HG03045 (cell line): ENCODE measurements around the gene SNW1.
A peak's percentile ranks its signal among the peaks of the same experiment; 100 is the strongest.
"Not testable (repeated sequence)": the region's sequence is repeated elsewhere in the genome, so short reads cannot be mapped to it uniquely, and the experiment has no call there.

Experiments
- ATAC-seq: cut with Tn5 transposase; IDR thresholded peaks from one replicate; pipeline ENCODE4 v1.9.1; 2021; ENCODE audit warnings: mild to moderate bottlenecking, moderate library complexity; ENCODE audit not compliant: unreplicated experiment

SNW1 gene

DNA sequence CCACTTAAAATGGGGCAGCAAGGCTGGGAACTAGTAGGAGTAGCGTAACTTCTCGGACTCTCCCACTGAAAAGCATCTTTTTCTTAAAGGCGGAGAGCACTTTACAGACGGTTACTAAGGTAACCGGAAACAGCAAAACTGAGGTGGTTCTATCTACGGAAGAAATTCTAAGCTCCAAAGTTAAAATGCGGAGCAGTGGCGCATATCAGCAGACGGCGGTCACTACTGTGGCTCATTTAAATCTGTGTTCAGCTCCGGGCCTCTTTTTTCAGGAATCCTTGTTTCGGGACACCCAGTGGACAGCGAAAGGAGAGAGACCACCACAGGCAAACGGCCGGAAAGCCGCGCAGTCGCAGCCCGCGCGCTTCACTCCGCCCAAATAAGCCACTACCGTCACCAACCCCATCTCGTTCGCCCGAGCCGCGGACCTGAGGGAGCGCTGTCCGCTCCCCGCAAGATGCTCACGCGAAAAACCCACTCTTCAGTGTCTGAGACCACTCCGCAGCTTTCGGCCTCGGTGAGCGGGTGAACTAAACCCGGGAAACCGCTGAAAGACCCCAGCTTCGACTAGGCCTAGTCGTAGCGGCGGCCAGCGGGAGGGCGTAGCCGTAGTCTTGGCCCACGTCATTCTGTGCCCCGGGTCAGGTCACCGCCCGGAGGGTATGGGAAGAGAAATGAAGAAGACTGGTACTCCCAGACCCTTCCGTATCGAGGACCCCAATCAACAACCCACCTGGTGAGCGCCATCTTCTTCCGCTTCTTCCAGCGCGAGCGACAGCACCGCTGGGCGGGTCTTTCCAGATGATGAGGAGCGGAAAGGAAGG, at the start of gene SNW1:
Gene SNW1 (minus strand): TSS at position 776 of the 824 bp plus-strand sequence. CDS start 29 bp downstream, at position 747.
- ATAC-seq: peak; percentile 94

DNA sequence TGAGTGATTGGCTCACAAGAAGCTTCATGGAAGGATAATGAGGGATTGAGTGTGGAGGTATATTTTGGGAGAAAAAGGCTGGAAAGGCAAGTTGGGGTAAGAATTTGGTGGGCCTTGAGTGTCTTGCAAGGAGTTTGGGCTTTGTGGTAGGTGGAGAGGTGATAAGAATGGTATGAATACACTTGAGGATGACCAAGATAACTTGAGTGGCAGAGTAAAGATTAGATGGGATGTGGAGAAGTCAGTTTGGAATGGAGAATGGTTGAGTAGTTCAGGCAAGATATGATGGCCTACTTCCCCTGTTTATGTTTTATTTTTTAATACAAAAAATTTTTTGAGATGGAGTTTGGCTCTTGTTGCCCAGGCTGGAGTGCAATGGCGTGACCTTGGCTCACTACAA, 48.1 kb upstream of the SNW1 start:
- no peak for ATAC-seq

DNA sequence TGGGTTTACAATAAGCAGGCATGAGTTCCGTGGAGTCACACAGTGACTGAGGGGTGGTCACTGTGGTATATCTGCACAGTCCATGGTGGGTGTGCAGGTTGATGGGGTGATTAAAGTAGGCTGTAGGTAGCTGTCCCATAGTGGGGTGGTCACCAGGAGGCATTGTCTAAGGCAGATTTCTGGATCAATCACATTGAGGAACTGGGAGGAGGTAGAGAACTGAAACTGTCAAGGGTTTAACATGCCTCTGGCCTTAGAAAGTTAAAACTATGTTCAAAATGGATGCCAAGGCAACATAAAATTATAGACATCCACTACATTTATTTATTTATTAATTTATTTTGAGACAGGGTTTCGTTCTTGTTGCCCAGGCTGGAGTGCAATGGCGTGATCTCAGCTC, 47.3 kb upstream of the SNW1 start:
- ATAC-seq: no peak

DNA sequence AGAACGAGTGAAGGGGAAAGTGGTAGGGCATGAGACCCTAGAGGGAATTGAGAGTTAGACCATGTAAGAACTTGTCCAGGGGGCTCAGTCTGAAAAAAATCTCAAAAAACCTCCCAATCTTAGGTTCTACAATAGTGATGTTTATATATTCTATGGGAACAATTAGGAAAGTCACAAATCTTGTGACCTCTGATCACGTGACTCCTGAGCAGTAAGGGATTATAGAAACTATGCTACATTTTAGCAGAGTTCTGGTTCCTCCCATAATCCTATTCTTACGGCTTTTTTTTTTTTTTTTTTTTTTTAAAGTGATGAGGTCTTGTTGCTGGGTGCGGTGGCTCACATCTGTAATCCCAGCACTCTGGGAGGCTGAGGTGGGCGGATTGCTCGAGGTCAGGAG, 44.8 kb upstream of the SNW1 start:
- ATAC-seq: no peak

DNA sequence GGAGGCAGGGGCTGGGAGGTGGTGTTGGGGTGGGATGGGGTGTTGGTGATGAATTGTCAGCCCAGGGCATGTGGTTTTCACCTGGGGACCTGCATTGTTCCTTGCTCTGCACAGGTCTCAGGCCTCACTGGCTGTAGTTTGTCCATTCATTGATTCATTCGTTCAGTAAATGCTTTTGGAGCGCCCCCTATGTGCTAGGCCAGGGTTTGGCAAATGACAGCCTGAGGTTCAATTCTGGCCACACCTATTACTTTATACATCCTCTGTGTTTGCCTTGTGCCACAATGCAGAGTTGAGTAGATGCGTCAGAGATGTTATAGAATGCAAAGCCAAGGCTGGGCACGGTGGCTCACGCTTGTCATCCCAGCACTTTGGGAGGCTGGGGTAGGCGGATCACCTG, 43.6 kb upstream of the SNW1 start:
- ATAC-seq: no peak

DNA sequence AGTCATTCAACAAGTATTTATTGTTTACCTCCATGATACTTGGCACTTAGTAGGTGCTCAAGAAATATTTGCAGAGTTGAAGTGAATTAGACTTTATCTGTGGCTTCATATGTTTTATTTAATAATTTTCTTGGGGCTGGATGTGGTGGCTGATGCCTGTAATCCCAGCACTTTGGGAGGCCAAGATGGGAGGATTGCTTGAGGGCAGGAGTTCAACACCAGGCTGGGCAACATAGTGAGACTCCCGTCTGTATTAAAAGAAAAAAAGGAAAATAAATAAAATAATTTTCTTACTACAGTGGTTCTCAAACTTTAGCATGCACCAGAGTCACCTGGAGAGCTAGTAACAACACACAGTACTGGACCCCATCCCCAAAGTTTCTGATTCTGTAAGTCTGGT, 39.9 kb upstream of the SNW1 start:
- ATAC-seq: no peak

DNA sequence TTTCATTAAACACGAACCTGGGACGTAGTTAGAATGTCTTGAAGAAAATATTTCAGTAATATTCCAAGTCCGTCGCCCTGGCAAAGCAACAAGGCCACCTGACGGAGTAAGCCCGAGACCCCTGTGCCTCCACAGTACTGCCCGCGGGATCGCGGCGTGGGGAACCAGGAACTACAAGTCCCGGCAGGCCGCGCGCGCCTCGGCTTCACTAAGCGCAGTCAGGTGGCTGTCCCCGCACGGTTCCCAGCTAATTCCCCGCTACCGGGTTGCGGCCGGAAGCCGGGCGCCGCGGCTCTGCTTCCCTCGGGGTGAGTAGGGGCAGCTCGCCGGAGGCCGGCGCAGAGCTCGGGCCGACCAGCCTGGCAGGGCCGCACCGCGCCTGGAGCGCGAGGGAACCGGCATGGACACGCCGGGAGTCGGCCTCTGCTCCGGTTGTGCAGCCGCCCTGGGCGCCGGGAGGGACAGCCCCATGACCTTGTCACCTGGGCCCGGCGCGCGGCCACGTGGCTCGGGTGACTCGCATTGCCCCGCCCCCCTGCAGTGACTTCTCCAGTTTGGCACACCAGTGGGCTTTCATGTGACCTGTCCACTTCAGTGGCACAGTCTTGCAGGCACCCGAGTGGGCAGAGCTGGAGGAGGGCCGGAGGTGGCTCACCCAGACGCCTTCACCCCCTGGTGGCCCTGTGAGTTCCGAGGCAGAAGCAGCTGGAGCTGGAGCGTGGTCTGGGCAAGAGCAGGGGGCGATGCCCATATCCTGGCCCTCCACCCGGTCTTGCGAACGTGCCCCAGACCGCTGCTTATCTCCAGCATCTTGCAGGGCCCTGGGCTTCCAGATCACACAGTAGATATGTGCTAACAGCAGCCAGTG, 39.1 kb upstream of the SNW1 start, which contains the start of gene ADCK1:
Gene ADCK1 (plus strand): TSS at position 247 of the 868 bp plus-strand sequence. CDS start 18,870 bp downstream, outside the sequence.
- peak; percentile 96 for ATAC-seq

DNA sequence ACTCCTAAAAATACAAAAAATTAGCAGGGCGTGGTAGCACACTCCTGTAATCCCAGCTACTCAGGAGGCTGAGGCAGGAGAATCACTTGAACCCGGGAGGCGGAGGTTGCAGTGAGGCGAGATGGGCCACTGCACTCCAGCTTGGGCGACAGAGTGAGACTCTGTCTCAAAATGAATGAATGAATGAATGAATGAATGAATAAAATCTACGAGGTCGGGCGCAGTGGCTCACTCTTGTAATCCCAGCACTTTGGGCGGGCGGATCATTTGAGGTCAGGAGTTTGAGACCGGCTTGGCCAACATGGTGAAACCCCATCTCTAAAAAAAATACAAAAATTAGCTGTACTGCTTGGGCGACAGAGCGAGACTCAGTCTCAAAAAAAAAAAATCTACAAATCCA, 38.5 kb upstream of the SNW1 start:
- not testable (repeated sequence) for ATAC-seq

DNA sequence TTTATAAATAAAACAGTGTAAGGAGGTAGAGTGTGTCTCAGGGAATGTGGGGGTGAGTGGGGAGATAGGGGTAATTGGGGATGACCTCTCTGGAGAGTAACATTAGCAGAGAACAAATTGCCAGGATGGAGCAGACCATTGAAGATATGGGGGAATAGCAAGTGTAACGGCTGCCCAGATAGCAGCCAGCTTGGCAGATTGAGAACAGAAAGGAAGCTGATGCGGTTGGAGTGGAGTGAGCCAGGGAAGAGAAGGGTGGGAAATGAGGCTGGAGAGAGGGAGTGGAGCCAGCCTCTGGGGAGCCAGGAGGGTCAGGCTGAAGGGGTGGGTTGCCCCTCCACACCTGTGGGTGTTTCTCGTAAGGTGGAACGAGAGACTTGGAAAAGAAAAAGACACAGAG, 33.4 kb upstream of the SNW1 start:
- ATAC-seq: no peak

DNA sequence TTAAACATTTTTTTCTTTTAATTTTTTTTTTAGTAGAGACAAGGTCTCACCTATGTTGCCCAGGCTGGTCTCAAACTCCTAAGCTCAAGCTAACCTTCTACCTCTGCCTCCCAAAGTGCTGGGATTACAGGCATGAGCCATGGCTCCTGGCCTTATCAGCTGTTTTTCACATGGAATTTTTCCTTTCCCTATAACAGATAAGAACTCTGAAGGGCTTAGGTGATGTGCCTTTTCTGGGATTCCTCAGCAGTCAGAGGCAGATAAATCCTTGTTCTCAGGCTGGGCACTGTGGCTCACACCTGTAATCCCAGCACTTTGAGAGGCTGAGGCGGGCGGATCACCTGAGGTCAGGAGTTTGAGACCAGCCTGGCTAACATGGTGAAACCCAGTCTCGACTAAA, 32.3 kb upstream of the SNW1 start:
- ATAC-seq: not testable (repeated sequence)

DNA sequence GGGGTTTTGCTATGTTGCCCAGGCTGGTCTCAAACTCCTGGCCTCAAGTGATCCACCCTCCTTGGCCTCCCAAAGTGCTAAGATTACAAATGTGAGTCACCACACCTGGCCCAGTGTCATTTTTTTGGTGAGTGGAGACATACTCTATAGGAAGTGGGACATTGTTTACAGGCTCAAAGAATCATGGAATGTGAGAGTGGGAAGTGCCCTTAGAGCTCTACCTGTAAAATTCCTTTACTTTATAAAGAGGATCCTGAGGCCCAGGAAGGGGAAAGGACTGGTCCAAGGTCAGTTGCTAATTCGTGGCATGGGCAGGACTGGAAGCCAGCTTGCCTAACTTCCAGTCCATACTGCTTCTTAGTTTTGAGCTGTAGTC, 30.3 kb upstream of the SNW1 start:
- no peak for ATAC-seq

DNA sequence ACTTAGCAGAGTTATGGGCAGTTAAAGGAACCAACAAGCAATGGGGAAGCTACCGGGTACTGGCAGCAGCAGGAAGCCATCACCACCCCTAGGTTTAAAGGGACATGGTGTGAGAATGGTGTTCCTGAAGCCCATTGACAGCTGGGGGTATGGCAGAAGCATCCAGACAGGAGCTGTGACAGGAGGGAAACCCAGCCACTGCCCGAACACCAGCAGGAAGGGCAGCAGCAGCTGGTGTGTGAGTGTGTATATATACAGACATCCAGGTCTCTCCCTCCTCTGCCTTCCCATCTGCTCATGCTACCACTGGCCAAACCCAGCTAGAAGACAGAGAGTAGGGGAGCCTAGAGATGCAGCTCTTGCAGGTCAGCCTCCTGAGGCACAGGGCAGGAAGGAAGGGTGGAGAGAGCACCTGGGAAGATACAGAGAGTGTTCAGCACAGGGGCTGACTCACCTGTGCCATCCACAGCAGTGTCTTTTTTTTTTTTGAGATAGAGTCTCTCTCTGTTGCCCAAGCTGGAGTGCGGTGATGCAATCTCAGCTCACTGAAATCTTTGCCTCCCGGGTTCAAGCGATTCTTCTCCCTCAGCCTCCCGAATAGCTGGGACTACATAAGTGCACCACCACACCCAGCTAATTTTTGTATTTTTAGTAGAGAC, 29.7 kb upstream of the SNW1 start:
- no peak for ATAC-seq

DNA sequence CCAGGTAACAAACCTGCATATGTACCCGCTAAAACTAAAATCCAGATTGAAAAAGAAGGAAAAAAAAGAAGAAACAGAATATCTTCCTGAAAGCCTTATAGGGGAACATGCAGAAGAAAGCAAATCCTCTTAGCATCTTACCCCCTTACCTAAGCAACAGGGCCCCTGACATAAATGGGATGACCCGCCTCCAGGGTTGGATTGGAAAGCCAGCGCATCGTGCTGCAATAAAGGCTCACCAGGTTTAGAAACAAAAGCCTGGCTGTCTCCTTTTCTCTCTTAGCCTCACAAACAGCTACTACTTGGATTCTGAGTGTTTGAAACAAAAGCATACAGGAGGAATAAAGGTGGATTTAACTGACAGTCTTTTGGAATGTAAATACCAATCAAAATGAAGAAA, 25.2 kb upstream of the SNW1 start:
- no peak for ATAC-seq

DNA sequence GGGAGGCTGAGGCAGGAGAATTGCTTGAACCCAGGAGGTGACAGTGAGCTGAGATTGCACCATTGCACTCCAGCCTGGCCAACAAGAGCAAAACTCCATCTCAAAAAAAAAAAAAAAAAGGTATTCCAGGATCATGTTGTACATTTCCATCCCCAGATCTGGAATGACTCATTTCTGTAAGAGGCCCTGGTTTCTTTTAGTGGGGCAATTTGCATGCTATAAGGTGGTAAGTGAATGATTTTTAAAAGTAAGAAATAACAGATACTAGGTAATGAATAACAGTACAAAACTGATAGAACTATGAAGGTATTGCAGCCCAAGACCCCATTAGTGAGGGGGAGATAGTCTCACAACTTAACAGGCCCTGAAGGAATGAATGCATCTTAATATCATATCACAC, 21.2 kb upstream of the SNW1 start:
- ATAC-seq: no peak

DNA sequence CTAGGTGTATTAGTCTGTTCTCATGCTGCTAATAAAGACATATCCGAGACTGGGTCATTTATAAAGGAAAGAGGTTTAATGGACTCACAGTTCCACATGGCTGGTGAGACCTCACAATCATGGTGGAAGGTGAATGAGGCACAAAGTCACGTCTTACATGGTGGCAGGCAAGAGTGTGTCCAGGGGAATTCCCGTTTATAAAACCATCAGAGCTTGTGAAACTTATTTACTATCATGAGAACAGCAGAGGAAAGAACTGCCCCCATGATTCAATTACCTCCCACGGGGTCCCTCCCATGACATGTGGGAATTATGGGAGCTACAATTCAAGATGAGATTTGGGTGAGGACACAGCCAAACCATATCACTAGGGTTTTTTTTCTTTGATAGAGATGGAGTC, 13.0 kb upstream of the SNW1 start:
- ATAC-seq: not testable (repeated sequence)

DNA sequence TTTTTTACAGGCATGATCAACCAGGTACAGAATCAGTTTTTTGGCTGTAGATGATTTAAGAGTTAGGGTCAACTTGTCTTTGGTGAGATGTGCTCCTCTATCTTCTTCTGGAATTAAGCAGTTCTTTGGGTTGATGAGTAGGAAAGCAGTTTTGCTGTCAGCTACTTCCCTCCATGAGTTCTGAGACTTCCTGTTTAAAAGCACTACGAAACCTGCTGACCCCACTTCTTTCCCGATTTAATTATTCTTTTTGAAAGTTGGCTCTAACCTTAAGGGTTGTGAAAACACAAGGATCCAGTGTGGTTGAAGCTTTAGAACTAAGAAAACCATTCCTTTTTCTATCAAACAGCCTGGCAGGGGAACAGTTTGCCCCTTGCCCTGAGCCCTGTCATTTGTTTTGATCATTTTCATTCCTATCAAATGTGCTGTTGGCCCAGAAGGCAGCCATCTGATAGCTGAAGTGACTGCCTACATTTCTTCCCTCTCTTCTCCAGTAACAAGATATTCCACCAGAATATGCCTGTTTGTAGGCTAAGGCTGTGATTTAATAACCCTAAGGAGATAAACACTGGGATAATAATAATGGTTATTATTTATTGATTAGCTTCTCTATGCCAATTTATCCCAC, 7.6 kb upstream of the SNW1 start:
- not testable (repeated sequence) for ATAC-seq

DNA sequence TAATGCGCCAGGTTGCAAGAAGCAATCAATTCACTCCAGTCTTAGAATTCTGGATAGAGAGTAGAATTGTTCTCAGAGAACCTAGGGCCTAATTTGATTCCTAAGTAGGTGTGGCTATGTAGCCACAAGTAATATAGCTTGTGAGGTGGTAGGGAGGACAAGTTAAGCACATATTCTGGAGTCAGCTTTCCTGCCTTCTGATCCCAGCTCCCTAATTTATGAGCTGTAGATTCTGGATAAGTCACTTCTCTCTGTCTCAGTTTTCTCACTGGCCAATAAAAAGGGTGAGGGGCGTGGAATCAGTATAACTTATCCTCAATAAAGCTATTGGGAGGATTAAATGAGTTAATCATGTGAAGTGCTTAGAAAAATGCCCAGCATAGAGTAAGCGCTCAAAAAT, 3.0 kb upstream of the SNW1 start:
- no peak for ATAC-seq

DNA sequence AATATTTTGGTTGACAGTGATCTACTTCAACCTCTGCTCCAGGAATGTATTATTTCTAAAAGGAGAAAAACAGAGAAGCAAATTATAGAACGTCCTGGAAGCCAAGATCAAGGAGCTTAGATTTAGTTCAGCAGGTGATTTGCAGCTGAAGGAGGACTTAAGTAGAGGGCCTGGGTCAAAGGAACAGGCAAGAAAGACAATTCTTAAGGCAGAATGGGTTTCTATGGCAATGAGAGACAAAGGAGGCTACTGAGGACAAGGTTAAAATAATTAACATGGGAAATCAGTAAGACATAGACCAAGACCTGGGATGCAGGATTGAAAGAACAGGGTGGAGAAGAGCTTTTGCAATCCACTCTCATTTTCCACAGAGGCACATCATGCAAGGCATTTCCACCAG, 2.4 kb upstream of the SNW1 start:
- ATAC-seq: no peak

DNA sequence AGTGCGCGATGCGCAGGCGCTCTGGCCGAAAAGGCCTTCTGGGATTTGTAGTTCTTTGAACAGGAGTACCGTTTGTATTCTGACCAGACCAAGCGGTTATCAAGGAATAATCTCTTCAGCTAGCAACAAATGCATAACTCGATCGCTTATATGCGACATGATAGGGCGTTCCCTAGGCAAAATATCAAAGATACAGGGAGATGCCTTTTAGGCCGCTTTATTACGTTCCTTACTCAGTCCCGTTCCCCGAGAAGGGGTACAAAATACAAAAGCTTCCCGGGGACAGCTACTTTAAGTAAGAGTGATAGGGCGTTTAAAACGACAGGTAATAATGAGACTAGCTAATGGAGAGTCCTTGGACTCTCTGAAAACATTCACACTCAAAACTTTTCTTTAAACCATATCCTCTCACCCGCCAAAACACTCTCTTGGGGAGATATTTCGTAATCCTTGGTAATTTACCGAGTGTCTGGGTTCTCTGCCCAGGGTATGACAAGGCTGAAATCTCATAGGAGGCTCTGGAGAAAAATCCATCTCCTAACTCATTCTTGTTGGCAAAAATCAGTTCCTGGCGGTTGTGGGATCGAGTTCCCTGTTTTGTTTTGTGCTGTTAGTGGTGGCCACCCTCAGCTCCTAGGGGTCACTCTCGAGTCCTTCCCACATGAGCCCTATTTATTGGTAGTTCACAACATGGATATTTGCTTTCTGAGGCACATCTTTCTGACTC, 412 bp upstream of the SNW1 start:
- peak; percentile 26 for ATAC-seq

DNA sequence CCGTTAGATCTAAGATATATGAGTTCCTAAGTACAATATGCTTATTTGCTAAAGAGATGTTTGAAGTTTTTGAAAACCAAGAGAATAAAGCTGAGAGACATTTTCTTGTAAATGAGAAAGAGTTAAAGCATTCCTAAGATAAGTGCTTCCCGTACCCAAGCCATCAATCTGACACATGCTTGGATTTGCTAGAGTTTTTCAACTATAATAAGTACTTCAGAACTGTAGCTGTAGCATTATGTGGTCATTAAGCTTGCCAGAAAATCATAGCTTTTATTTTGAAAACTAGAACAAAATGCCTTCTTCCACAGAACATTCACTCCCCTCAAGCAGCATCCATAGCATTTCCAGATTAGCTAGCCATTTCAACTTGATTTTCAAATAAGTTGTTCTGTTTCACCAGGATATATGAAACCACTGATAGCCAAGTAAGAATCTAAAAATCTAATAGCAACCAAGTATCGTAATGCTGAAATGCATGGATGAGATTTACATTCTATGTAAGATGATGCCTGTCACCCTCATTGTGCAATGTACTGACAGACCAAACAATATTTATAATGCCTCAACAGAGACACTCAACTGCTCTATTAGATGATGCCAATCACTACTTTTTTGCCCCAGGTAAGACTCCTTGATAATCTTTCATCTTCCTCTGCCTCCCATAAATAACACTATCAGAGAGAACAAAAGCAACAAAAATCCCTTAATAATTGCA, 8.0 kb downstream of the SNW1 start:
- no peak for ATAC-seq
